Liver (tissue), 9 donors: ENCODE measurements around the gene RBM15B. TPM values are rescaled to one million over a fixed set of nuclear protein-coding genes. Genes with fewer than 3 reads are reported as not detected.

Experiments
- DNase-seq: peaks from one replicate; pipeline ENCODE4 v3.0.0-alpha.2; 2017; ENCODE audit warnings: low spot score
- H3K27ac ChIP-seq, 2 donors: one replicate each; pipeline ENCODE4 v1.7.0; 2013; ENCODE audit warnings: inconsistent platforms in 2 of 2, low read length in 2 of 2, control low read depth in 1 of 2, low read depth in 1 of 2, mild to moderate bottlenecking in 1 of 2
- H3K27me3 ChIP-seq, 4 donors: one replicate each; pipeline versions ENCODE4 v1.6.1 to v1.7.0; 2013; ENCODE audit warnings: low read length in 3 of 4, inconsistent platforms in 1 of 4, mild to moderate bottlenecking in 1 of 4, moderate library complexity in 1 of 4; ENCODE audit not compliant: control insufficient read depth in 4 of 4, insufficient read depth in 4 of 4
- H3K36me3 ChIP-seq, 4 donors: one replicate each; pipeline versions ENCODE4 v1.6.1 to v1.7.0; 2013; ENCODE audit warnings: low read length in 3 of 4, mild to moderate bottlenecking in 3 of 4, low read depth in 1 of 4, moderate library complexity in 1 of 4; ENCODE audit not compliant: control insufficient read depth in 4 of 4, insufficient read depth in 3 of 4
- H3K4me1 ChIP-seq, 4 donors: one replicate each; pipeline versions ENCODE4 v1.6.1 to v1.7.0; 2013; ENCODE audit warnings: low read length in 3 of 4, mild to moderate bottlenecking in 3 of 4, moderate library complexity in 1 of 4; ENCODE audit not compliant: control insufficient read depth in 4 of 4, insufficient read depth in 4 of 4
- H3K4me3 ChIP-seq, 3 donors: one replicate each; pipeline versions ENCODE4 v1.6.1 to v1.7.0; 2013; ENCODE audit warnings: low read length in 3 of 3, control low read depth in 1 of 3, low read depth in 1 of 3, mild to moderate bottlenecking in 1 of 3
- H3K9ac ChIP-seq, 2 donors: one replicate each; pipeline ENCODE4 v1.7.0; 2013; ENCODE audit warnings: low read length in 2 of 2, mild to moderate bottlenecking in 2 of 2, moderate library complexity in 2 of 2, control low read depth in 1 of 2, low read depth in 1 of 2
- H3K9me3 ChIP-seq, 4 donors: one replicate each; pipeline versions ENCODE4 v1.6.1 to v1.7.0; 2013; ENCODE audit warnings: low read length in 3 of 4; ENCODE audit not compliant: control insufficient read depth in 4 of 4
- ATF3 ChIP-seq: IDR thresholded peaks from 2 replicates; pipeline ENCODE4 v1.6.1; 2016; ENCODE audit warnings: antibody characterized with exemption
- CTCF ChIP-seq: fragments of 150-350 bp; IDR thresholded peaks from 2 replicates; pipeline ENCODE4 v1.5.1; 2017; ENCODE audit warnings: improper control_type of control experiment, low read depth, low read length; ENCODE audit not compliant: missing input control
- EGR1 ChIP-seq, 2 donors: IDR thresholded peaks; 2 replicates each; pipeline ENCODE4 v1.6.1; 2016 to 2018; ENCODE audit warnings: antibody characterized with exemption in 2 of 2, low read depth in 2 of 2
- FOXA1 ChIP-seq: IDR thresholded peaks from 2 replicates; pipeline ENCODE4 v1.6.1; 2016; ENCODE audit warnings: antibody characterized with exemption
- FOXA2 ChIP-seq: IDR thresholded peaks from 2 replicates; pipeline ENCODE4 v1.6.1; 2016; ENCODE audit warnings: antibody characterized with exemption
- GABPA ChIP-seq, 2 donors: IDR thresholded peaks in 1 of 2; conservative IDR thresholded peaks in 1 of 2; 2 replicates each; pipeline ENCODE4 v1.6.1; 2016; ENCODE audit warnings: antibody characterized with exemption in 2 of 2, mild to moderate bottlenecking in 1 of 2, moderate library complexity in 1 of 2
- HNF4A ChIP-seq, 2 donors: conservative IDR thresholded peaks; 2 replicates each; pipeline ENCODE4 v1.6.1; 2016; ENCODE audit warnings: antibody characterized with exemption in 2 of 2, mild to moderate bottlenecking in 2 of 2
- HNF4G ChIP-seq: IDR thresholded peaks from 2 replicates; pipeline ENCODE4 v1.6.1; 2016; ENCODE audit warnings: antibody characterized with exemption
- JUND ChIP-seq, 2 donors: IDR thresholded peaks; 2 replicates each; pipeline ENCODE4 v1.6.1; 2016; ENCODE audit warnings: antibody characterized with exemption in 2 of 2
- MAX ChIP-seq: IDR thresholded peaks from 2 replicates; pipeline ENCODE4 v1.6.1; 2016; ENCODE audit warnings: antibody characterized with exemption
- RAD21 ChIP-seq, 2 donors: IDR thresholded peaks; 2 replicates each; pipeline ENCODE4 v1.6.1; 2016; ENCODE audit warnings: antibody characterized with exemption in 2 of 2, mild to moderate bottlenecking in 2 of 2
- RXRA ChIP-seq, 2 donors: IDR thresholded peaks; 2 replicates each; pipeline ENCODE4 v1.6.1; 2017 to 2018; ENCODE audit warnings: antibody characterized with exemption in 2 of 2, mild to moderate bottlenecking in 1 of 2
- SP1 ChIP-seq: IDR thresholded peaks from 2 replicates; pipeline ENCODE4 v1.6.1; 2018; ENCODE audit warnings: antibody characterized with exemption, mild to moderate bottlenecking
- TAF1 ChIP-seq: conservative IDR thresholded peaks from 2 replicates; pipeline ENCODE4 v1.6.1; 2016; ENCODE audit warnings: antibody characterized with exemption, mild to moderate bottlenecking
- YY1 ChIP-seq: IDR thresholded peaks from 2 replicates; pipeline ENCODE4 v1.6.1; 2016; ENCODE audit warnings: antibody characterized with exemption, mild to moderate bottlenecking
- ZBTB33 ChIP-seq: IDR thresholded peaks from 2 replicates; pipeline ENCODE4 v1.6.1; 2016; ENCODE audit warnings: antibody characterized with exemption
- WGBS: extraction: QIAGEN DNeasy Blood & Tissue Kit; methylation state at CpG from one replicate; pipeline ENCODE4 v1.1.7; 2013; 5-methylcytosine and 5-hydroxymethylcytosine counted together
- polyA plus RNA-seq, 2 donors: library from polyadenylated mRNA; stranded (reverse) in 1 of 2; unstranded in 1 of 2; fragments of 200-250 nt in 1 of 2; fragments of >200 nt in 1 of 2; fragmentation: Nextera tagmentation in 1 of 2; extraction: Ambion mirVana in 1 of 2; gene quantifications; one replicate each; pipeline versions ENCODE4 v1.2.1 to v1.2.3, GENCODE V29; 2013 to 2015
- total RNA-seq, 2 donors: library from RNA; depleted of rRNA; stranded (reverse); fragments of >200 nt; gene quantifications; one replicate each; pipeline ENCODE4 v1.2.3, GENCODE V29; 2014
- donor health status: healthy.
- donor health status: healthy.
- donor health status: healthy.
- donor health status: healthy.
- donor health status: healthy.

The RBM15B gene
- total and polyA plus RNA-seq, 4 donors: 2.3 to 14.8 (median 10.0) TPM

- WGBS: 86% methylated on average over 5 of the region's 5 CpGs
- H3K27ac ChIP-seq: no peak overlapping the region
- H3K36me3 ChIP-seq: peaks cover 6 to 57% (median 17%) of the 10 kb centered on the region in 4 donors
- DNase-seq: no peak
- H3K4me1 ChIP-seq: peaks cover 12 to 23% (median 17%) of the 10 kb centered on the region in 4 donors
- H3K9ac ChIP-seq: no peak overlapping the region
- H3K4me3 ChIP-seq: no peak overlapping the region
- H3K27me3 ChIP-seq: no peaks in the 10 kb centered on the region
- no peak for TF ChIP-seq HNF4G
- TF ChIP-seq RXRA (IDR thresholded peaks at IDR 0.05): no peak
- TF ChIP-seq HNF4A (conservative IDR thresholded peaks at IDR 0.05): no peak
- no peak for TF ChIP-seq FOXA2
- no peak for TF ChIP-seq ATF3
- TF ChIP-seq TAF1: no peak
- TF ChIP-seq MAX: no peak
- TF ChIP-seq SP1: no peak
- TF ChIP-seq ZBTB33: no peak
- no peak for TF ChIP-seq CTCF
- TF ChIP-seq FOXA1: no peak
- TF ChIP-seq YY1: no peak
- TF ChIP-seq JUND (IDR thresholded peaks at IDR 0.05): no peak
- H3K9me3 ChIP-seq: no peaks in the 10 kb centered on the region
Measured at GRCh38 chr3:51397392-51397791, 6.3 kb downstream of the RBM15B start.

- H3K27ac ChIP-seq: no peak overlapping the region
- WGBS: 87% methylated on average over 8 of the region's 8 CpGs
- H3K4me1 ChIP-seq: peaks cover 3 to 10% (median 6%) of the 10 kb centered on the region in 4 donors
- H3K27me3 ChIP-seq: no peaks in the 10 kb centered on the region
- peaks cover under 1 to 61% (median 23%) of the 10 kb centered on the region in 4 donors for H3K36me3 ChIP-seq
- no peaks in the 10 kb centered on the region for H3K9me3 ChIP-seq
- TF ChIP-seq FOXA2 (no peak), ZBTB33 (no peak), RXRA (IDR thresholded peaks at IDR 0.05) (no peak), EGR1 (IDR thresholded peaks at IDR 0.05; ENCODE audit: low read depth in 2 of 2) (no peak), CTCF (no peak), GABPA (IDR thresholded peaks at IDR 0.05 in 1 of 2, conservative IDR thresholded peaks at IDR 0.05 in 1 of 2) (no peak), HNF4A (conservative IDR thresholded peaks at IDR 0.05) (no peak), SP1 (no peak), RAD21 (IDR thresholded peaks at IDR 0.05) (no peak)
- DNase-seq: no peak
- H3K9ac ChIP-seq: no peak overlapping the region
- H3K4me3 ChIP-seq: no peak overlapping the region
Measured at GRCh38 chr3:51398595-51399310, 7.7 kb downstream of the RBM15B start.
